Left hindlimb (tissue), 1 donor: ENCODE results near the gene TGFBI.

Experiments used
- DNase-seq: peaks from one replicate; pipeline ENCODE4 v3.0.0-alpha.2; 2018

The TGFBI gene

GRCh38 chr5:136028782-136029742 is at the start of gene TGFBI:
TGFBI (plus strand) TSS chr5:136028988; CDS start chr5:136029056, 68 bp downstream.
- peak; percentile 79 for DNase-seq

DNA sequence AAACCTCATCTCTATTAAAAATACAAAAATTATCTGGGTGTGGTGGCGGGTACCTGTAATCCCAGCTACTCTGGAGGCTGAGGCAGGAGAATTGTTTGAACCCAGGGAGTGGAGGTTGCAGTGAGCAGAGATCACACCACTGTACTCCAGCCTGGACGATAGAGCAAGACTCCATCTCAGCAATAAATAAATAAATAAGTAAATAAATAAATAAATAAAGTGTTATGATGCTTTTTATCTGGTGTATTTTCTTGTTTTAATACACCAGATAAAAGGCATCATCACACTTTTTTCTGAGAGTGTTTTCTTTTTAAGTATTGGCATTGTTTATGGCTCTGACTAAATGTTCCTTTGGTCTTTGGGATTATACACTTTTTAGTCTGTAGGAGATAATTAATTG is 49.8 kb upstream of the TGFBI start:
- DNase-seq = no peak

GRCh38 chr5:135979510-135979909 is 49.3 kb upstream of the TGFBI start:
- DNase-seq = peak; percentile 43

GRCh38 chr5:135980620-135981019 is 48.2 kb upstream of the TGFBI start:
- no peak for DNase-seq

GRCh38 chr5:135985951-135986350 is 42.8 kb upstream of the TGFBI start:
- no peak for DNase-seq

- DNase-seq = no peak
These were observed 42.4 kb upstream of the TGFBI start for GRCh38 chr5:135986401-135986800.

- no peak for DNase-seq
These were observed 41.8 kb upstream of the TGFBI start for GRCh38 chr5:135986891-135987401.

GRCh38 chr5:135988546-135988945 is 40.2 kb upstream of the TGFBI start:
- DNase-seq = no peak

DNA sequence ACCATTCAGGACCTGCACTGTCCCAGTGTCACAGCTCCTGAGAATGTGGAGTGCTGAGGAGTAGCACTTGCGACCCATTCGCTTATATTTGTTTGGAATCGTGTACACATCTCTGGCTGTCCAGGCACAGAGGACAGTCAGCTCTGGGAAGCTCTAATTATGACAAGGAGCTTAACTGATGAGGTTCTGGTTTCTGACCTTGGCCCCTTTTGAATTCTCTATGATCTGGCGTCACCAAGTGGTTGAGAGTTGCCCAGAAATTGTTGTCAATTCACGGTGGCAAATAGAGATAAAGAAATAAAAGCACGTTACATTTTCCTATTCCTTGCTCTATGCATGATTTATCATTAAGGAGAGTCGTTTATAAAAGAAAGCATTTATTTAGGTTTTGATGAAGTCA is 39.1 kb upstream of the TGFBI start:
- no peak for DNase-seq

- no peak for DNase-seq
These were observed 38.1 kb upstream of the TGFBI start for GRCh38 chr5:135990528-135991255.

DNA sequence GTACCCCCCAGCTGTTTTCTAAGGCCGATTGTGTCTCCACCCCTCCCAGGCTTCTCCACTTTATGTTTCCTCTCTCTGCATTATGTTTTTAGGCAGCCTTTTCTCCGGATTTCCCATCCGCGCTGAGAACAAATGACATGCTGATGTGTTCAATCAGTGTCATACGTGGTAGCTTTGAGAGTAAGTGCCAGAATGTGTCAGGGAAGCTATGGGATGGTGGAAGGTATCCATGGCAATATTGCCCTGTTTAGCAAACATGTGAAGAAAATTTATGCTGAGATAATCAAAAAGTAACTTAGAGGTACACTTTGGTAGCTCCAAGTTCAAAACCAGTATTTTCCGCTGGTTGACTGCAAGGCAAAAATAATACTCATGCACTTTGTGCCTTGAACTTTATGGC is 37.4 kb upstream of the TGFBI start:
- DNase-seq = no peak

- no peak for DNase-seq
These were observed 35.4 kb upstream of the TGFBI start for GRCh38 chr5:135993335-135993879.

- DNase-seq = peak; percentile 46
These were observed 34.7 kb upstream of the TGFBI start for GRCh38 chr5:135993880-135994636.

DNA sequence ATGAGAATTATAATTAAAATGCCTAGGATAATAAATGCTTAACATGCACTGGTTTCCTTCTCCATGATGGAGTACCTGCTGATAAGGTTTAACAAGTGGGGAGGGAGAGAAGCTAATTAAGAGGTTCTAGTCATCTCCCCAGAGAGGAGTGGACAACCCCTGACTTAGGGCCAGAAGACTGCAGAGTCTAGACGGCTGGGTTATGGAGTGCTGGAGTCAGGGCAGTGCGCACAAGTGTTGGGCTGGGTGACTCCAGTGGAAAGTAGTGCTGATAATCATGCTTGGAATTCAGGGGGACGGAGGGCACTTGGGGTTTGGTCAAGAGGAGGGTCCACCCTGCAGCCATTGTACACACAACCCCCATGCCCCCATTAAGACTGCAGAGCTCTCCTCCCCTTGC is 32.8 kb upstream of the TGFBI start:
- DNase-seq = no peak

DNA sequence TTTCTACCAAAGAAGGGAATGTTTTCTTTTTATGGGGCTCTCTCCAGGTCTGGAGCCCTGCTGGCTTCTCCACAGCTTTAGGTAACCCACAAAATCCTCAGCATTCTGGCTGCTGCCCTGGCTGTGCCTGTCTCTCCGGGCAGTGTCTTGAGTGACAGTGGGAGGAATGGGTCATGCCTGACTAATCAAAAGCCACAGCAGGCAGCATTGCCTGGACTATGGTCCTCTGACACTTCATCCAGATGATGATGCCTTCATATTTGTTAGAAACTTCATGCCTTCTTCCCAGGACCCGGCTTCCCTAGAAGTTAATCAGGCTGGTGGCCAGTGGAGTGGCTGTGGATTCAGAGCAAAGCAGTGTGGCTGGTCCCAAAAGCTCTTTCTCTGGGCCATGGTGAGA is 32.2 kb upstream of the TGFBI start:
- DNase-seq = no peak

DNA sequence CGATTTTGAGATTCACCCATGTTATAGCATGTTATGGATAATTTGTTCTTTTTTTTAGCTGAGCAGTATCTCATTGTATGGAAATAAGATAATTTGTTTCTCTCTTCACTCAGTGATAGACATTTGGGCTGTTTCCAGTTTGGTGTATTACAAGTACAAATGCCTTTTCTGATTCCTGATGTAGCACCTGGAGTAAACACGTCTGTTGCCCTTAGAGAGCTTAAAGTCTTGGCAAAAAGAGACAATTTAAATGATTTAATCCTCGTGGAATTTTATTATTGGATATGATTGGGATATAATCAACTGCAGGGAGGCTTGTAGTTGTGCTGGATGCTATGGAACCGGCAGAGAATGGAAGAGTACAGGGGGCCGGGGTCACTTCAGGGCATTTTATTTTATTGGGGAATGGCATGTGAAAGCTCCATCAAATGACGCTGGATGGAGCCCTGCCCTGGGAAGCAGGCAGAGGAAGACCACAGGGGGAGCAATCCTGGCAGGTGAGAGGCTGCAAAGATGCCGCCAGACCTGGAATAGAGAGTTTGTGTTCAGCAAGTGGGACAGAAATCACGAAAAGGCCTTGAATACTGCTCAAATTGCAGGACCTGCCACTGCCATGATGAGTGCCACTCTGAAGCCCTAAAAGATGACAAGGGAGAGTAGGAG is 31.0 kb upstream of the TGFBI start:
- no peak for DNase-seq

GRCh38 chr5:135998889-135999288 is 29.9 kb upstream of the TGFBI start:
- DNase-seq = no peak

DNA sequence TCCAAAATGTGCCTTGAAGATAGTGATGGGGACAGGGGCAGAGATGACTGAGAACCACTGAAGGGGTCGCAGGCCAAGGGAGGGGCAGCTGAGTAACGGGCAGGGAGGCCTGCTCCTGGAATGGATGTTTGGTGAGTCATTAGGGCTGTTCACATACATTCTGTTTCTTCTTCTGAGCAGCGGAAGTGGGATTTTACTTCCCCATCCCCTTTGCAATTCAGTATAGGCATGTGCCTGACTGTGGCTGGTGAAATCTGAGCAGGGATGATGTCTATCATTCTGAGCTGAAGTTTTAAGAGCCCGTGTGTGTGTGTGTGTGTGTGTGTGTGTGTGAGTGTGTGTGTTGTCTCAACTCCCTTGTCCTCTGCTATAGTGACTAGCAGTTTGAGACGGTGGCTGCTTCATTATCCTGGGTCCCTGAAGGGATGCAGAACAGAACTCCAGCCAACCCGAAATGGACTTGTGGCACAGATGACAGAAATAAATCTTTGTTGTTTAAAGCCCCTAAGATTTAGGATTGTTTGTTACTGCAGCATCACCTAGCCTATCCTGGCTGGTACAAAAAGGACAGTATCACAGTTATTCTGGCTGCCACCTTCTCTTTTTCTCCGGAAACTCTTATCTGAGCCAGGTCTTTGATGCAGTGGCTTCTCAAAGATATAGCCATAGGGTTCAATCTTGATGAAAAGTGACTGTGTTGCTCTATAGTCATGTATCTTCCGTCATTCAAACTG is 29.2 kb upstream of the TGFBI start:
- DNase-seq = no peak

DNA sequence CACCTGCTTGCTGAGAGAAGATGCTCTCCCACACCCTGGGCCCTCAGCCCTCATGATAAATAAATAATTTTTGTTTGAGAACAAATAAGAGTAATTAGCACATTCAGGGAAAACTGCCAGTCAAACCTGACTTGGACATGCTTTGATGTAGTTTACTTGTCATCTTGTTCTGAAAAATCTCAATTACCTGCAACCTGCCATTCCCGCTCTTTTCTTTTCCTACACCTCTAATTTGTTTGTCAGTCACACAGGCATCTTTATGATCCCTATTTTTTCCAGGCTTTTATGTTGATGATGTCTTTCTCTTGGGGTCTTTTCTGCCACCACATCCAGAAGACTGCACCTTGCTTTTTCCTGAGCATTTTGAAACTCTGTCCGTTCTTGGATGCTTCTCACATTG is 28.6 kb upstream of the TGFBI start:
- no peak for DNase-seq

DNA sequence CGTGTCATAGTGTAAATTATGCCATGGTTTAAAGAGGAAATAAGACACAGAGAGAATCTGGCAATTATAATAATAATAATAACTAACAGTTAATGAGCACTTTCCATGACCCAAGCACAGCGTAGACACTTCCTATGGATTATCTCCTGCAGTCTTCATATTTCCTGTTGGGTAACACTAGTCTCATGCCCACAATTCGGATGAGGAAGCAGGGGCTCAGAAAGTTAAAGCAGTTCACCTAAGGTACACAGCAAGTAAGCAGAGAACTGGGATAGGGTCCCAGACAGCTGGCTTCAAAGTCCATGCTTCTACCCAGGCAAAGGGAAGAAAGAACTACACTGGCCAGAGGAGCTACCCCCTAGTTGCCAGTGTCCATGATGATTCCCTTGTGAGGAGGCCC is 27.9 kb upstream of the TGFBI start:
- no peak for DNase-seq

DNA sequence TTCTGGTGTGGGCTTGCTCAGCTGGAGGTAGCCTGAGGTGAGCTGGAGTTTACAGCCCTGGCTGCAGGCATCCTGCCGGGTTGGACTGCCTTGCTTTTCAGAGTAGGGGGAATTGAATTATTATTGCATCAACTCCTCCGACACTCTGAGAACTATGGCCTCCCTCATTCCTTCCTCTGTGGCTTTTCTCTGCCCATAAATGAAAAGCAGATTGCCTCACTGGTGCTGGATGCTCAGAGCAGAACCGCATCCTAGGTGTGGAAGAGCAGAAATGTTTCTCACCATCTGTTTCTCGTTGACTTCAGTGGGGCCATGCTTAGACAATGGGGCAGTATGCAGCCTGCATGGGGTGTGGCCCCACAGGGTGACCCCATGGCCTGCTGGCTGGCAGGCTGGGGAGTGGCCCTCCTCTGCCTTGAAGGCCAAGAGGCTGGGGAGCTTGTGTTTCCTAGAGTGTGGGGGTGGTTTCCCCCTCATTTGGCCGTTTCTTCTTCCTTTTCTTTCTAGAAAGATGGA is 27.3 kb upstream of the TGFBI start:
- DNase-seq = peak; percentile 75
